IPS-15b (cell line): ENCODE results near the gene PSMG4.
"Not testable (repeated sequence)": the region's sequence is repeated elsewhere in the genome, so short reads cannot be mapped to it uniquely, and the experiment has no call there.

Source experiments
- H3K27me3 ChIP-seq: one replicate; pipeline ENCODE4 v1.6.1; 2013; ENCODE audit warnings: low read length; ENCODE audit not compliant: control insufficient read depth, insufficient read depth
- H3K36me3 ChIP-seq: one replicate; pipeline ENCODE4 v1.6.1; 2013; ENCODE audit warnings: low read length; ENCODE audit not compliant: control insufficient read depth, insufficient read depth
- H3K4me1 ChIP-seq: one replicate; pipeline ENCODE4 v1.6.1; 2013; ENCODE audit warnings: mild to moderate bottlenecking, low read length; ENCODE audit not compliant: control insufficient read depth, insufficient read depth
- H3K4me3 ChIP-seq: one replicate; pipeline ENCODE4 v1.5.1; 2013; ENCODE audit warnings: low read depth, low read length
- H3K9ac ChIP-seq: one replicate; pipeline ENCODE4 v1.6.1; 2013; ENCODE audit warnings: low read depth, mild to moderate bottlenecking, low read length
- H3K9me3 ChIP-seq: one replicate; pipeline ENCODE4 v1.6.1; 2013; ENCODE audit warnings: mild to moderate bottlenecking, low read length; ENCODE audit not compliant: control insufficient read depth, insufficient read depth

Gene PSMG4

GRCh38 chr6:3244832-3245161 lies 13.9 kb upstream of the PSMG4 start:
- H3K9me3 ChIP-seq = not testable (repeated sequence)

GRCh38 chr6:3245216-3245615 lies 13.5 kb upstream of the PSMG4 start:
- Histone ChIP-seq H3K36me3 (no peaks in the 10 kb centered on the region), H3K9me3 (no peaks in the 10 kb centered on the region), H3K4me1 (peaks cover 5% of the 10 kb centered on the region), H3K9ac (no peak overlapping the region), H3K4me3 (no peak overlapping the region), H3K27me3 (no peaks in the 10 kb centered on the region)

More at GRCh38 chr6:3244832-3245161, 13.9 kb upstream of the PSMG4 start:
- not testable (repeated sequence) for H3K36me3 ChIP-seq, H3K27me3 ChIP-seq, H3K9ac ChIP-seq, H3K4me3 ChIP-seq, H3K4me1 ChIP-seq

- H3K4me1 ChIP-seq = peaks cover 5% of the 10 kb centered on the region
- peaks cover 9% of the 10 kb centered on the region for H3K27me3 ChIP-seq
- H3K9me3 ChIP-seq = no peaks in the 10 kb centered on the region
- no peak overlapping the region for H3K4me3 ChIP-seq
- no peaks in the 10 kb centered on the region for H3K36me3 ChIP-seq
- H3K9ac ChIP-seq = peak overlapping the region; percentile 39
Observed at GRCh38 chr6:3247255-3248146, 11.2 kb upstream of the PSMG4 start.

DNA sequence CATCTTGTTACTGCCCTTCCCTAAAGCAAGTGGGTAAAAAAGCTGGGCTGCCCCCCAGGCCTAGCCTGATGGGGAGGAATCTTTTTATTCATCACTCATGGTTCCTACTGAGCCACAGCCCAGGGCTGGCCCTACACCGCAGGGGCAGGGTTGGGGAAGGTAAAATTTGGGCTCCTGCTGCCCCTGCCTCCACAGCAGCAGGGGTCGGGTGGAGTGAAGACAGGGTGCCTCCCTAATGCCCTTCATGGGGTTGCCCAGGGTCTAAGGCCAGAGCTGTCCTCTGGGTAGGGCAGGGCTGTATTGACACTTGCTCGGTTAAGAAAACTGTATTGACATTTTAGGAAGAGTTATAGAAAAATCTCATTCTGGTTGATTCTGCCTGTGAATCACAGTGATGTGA lies 8.9 kb upstream of the PSMG4 start:
- H3K9me3 ChIP-seq = no peaks in the 10 kb centered on the region
- peaks cover 10% of the 10 kb centered on the region for H3K27me3 ChIP-seq
- H3K4me3 ChIP-seq = no peak overlapping the region
- no peak overlapping the region for H3K9ac ChIP-seq
- peaks cover 5% of the 10 kb centered on the region for H3K4me1 ChIP-seq
- no peaks in the 10 kb centered on the region for H3K36me3 ChIP-seq

DNA sequence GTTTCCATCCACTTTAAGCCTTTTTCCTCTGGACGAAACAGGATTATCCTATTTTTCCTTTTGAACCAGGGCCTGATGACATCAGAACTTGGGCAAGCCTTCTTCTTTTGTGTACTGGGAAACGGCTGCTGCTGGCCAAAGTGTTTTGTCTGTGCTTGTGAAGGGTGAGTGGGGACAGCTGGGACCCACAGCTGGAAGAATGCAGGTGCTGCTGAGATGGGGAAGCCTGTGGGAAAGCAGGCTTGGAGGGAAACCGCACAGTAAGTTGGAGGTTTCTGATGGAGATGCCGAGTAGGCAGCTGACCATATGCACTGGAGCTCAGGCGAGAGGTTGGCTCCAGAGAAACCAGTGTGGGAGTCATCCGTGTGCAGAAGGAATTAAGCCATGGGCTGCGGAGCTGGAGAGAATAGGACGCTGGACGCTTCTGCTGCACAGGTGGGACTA lies 8.5 kb upstream of the PSMG4 start:
- H3K9ac ChIP-seq = no peak overlapping the region
- peaks cover 5% of the 10 kb centered on the region for H3K4me1 ChIP-seq
- H3K27me3 ChIP-seq = peaks cover 10% of the 10 kb centered on the region
- H3K9me3 ChIP-seq = no peaks in the 10 kb centered on the region
- no peak overlapping the region for H3K4me3 ChIP-seq
- H3K36me3 ChIP-seq = no peaks in the 10 kb centered on the region

DNA sequence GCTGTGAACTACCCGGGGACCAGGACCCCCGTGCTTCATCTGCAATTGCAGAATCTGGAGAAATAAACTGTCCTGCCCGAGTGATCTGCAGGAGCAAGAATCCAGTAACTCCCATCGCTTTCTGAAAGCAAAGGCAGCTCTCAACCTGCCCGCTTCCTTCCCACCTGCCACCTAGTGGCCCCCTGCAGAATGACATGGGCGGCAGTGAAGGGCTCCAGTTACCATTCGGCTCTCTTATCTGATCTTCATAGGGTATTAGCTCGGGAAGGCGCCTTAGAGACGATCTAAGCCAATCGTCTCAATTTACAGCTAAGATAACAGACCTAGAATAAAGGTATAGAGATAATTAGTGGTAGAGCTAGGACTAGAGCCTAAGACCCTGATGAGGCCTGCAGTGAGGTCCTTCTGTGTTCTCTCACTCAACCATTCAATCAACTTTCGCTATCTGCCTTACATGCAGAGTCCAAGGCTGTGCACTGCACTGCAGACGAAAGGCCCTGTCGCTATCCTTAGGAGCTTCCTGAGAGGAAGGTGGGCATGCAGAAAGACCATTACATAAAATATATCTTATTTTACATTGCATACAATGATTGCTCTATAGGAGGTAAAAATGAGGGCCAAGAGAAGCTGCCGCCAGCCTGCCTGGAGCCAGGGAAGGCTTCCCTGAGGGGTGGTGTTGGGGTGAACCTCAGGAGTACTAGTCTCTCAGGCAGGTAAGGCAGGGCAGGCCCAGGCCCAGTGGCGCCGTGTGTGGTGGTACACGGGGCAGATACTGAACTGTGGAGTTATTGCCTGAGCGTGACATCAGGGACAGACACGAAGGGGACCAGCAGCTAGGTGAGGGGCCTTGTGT lies 7.1 kb upstream of the PSMG4 start:
- Histone ChIP-seq H3K9ac (no peak overlapping the region), H3K27me3 (peaks cover 10% of the 10 kb centered on the region), H3K9me3 (no peaks in the 10 kb centered on the region), H3K36me3 (no peaks in the 10 kb centered on the region), H3K4me3 (no peak overlapping the region), H3K4me1 (peaks cover 5% of the 10 kb centered on the region)

DNA sequence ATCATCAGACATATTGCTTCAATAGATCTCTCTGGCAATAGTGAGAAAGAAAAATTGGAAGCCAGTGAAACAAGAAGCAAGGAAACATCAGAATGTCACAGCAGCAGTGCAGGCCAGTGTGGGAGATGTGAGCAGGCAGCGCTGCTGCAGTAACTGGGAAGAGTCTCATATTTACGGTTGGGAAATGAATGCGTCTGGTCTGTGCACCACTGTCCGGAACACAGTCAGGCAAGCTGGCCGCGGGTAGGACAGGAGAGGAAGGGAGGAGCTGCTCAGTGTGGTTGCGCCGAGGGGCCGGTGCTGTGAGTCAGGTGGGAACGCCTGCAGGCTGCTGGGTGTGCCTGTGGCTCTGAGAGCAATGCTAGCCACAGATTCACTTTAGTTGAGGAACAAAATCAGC lies 6.4 kb upstream of the PSMG4 start:
- Histone ChIP-seq H3K9me3 (no peaks in the 10 kb centered on the region), H3K4me3 (no peak overlapping the region), H3K36me3 (no peaks in the 10 kb centered on the region), H3K9ac (no peak overlapping the region), H3K27me3 (peaks cover 13% of the 10 kb centered on the region), H3K4me1 (peaks cover 5% of the 10 kb centered on the region)

- Histone ChIP-seq H3K36me3 (no peaks in the 10 kb centered on the region), H3K27me3 (peaks cover 15% of the 10 kb centered on the region), H3K9ac (no peak overlapping the region), H3K9me3 (no peaks in the 10 kb centered on the region), H3K4me1 (peaks cover 3% of the 10 kb centered on the region), H3K4me3 (no peak overlapping the region)
Observed at GRCh38 chr6:3252861-3253596, 5.7 kb upstream of the PSMG4 start.

GRCh38 chr6:3253597-3253961 lies 5.2 kb upstream of the PSMG4 start:
- Histone ChIP-seq H3K9me3 (no peaks in the 10 kb centered on the region), H3K4me3 (no peak overlapping the region), H3K36me3 (no peaks in the 10 kb centered on the region), H3K9ac (no peak overlapping the region), H3K4me1 (no peaks in the 10 kb centered on the region), H3K27me3 (peaks cover 17% of the 10 kb centered on the region)

DNA sequence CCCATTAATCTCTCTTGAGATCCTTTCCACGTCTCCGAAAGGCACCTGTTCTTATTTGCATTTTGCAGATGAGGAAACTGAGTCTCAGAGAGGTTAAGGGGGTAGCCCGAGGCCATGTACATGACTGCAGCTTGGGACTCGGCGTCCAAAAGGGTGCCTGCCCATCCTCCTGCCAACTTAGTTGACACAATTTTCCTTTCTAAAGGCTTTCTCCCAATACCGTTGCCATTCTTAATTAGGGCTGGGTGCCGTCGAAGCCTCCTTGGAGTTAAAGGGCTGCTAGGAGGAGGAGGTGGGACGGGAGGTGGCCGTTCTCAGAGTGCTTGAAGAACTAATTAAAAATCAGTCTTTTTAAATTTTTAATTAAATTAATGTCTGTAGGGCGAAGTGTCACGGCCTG lies 546 bp upstream of the PSMG4 start:
- Histone ChIP-seq H3K4me3 (peak overlapping the region; percentile 41), H3K9ac (no peak overlapping the region), H3K36me3 (no peaks in the 10 kb centered on the region), H3K4me1 (peaks cover 7% of the 10 kb centered on the region), H3K27me3 (peaks cover 7% of the 10 kb centered on the region), H3K9me3 (no peaks in the 10 kb centered on the region)

- no peaks in the 10 kb centered on the region for H3K9me3 ChIP-seq
- H3K9ac ChIP-seq = peak overlapping the region; percentile 76
- peak overlapping the region; percentile 94 for H3K4me3 ChIP-seq
- peaks cover 10% of the 10 kb centered on the region for H3K36me3 ChIP-seq
- H3K27me3 ChIP-seq = peaks cover 7% of the 10 kb centered on the region
- H3K4me1 ChIP-seq = peaks cover 7% of the 10 kb centered on the region
Observed at GRCh38 chr6:3259491-3259958, 778 bp downstream of the PSMG4 start.
